Epidermal melanocyte (primary cell): ENCODE results near the gene LRRC56.

Source experiments
- DNase-seq: peaks from one replicate; pipeline ENCODE4 v3.0.0; 2011; ENCODE audit warnings: low spot score; ENCODE audit not compliant: insufficient read length

LRRC56 gene

GRCh38 chr11:557328-558132, 20.2 kb downstream of the LRRC56 start:
- DNase-seq: no peak

GRCh38 chr11:558503-558902, 21.2 kb downstream of the LRRC56 start:
- no peak for DNase-seq

GRCh38 chr11:559020-559620, 21.8 kb downstream of the LRRC56 start:
- no peak for DNase-seq

GRCh38 chr11:559712-560304, 22.5 kb downstream of the LRRC56 start:
- no peak for DNase-seq

- DNase-seq: peak; percentile 100
Measured at GRCh38 chr11:560305-561147, 23.2 kb downstream of the LRRC56 start, which contains the start of the genes LMNTD2 and RASSF7. Gene LMNTD2, minus strand, starts transcription at chr11:560738. Its CDS starts 22 bp downstream, at chr11:560716. Gene RASSF7, plus strand, starts transcription at chr11:560970. Its CDS starts 799 bp downstream, at chr11:561769.

- DNase-seq: no peak
Measured at GRCh38 chr11:561148-562003, 24.0 kb downstream of the LRRC56 start.

GRCh38 chr11:562046-562645, 24.8 kb downstream of the LRRC56 start:
- no peak for DNase-seq

- no peak for DNase-seq
Measured at GRCh38 chr11:563066-563811, 25.9 kb downstream of the LRRC56 start.

GRCh38 chr11:563812-564578, 26.7 kb downstream of the LRRC56 start:
- no peak for DNase-seq

GRCh38 chr11:565921-566509, 28.7 kb downstream of the LRRC56 start:
- DNase-seq: no peak

- DNase-seq: no peak
Measured at GRCh38 chr11:567011-567628, 29.8 kb downstream of the LRRC56 start.

GRCh38 chr11:567629-568292, 30.4 kb downstream of the LRRC56 start:
- DNase-seq: no peak

- peak; percentile 100 for DNase-seq
Measured at GRCh38 chr11:568306-569157, 31.2 kb downstream of the LRRC56 start.

GRCh38 chr11:569158-569885, 32.0 kb downstream of the LRRC56 start:
- DNase-seq: no peak

- no peak for DNase-seq
Measured at GRCh38 chr11:571802-572185, 34.5 kb downstream of the LRRC56 start.
